GM19043 (cell line): ENCODE data around the gene USP36.
A peak's percentile ranks its signal among the peaks of the same experiment; 100 is the strongest.

Source experiments
- ATAC-seq: cut with Tn5 transposase; IDR thresholded peaks from one replicate; pipeline ENCODE4 v1.9.1; 2021; ENCODE audit warnings: low read depth; ENCODE audit not compliant: unreplicated experiment

USP36 gene

DNA sequence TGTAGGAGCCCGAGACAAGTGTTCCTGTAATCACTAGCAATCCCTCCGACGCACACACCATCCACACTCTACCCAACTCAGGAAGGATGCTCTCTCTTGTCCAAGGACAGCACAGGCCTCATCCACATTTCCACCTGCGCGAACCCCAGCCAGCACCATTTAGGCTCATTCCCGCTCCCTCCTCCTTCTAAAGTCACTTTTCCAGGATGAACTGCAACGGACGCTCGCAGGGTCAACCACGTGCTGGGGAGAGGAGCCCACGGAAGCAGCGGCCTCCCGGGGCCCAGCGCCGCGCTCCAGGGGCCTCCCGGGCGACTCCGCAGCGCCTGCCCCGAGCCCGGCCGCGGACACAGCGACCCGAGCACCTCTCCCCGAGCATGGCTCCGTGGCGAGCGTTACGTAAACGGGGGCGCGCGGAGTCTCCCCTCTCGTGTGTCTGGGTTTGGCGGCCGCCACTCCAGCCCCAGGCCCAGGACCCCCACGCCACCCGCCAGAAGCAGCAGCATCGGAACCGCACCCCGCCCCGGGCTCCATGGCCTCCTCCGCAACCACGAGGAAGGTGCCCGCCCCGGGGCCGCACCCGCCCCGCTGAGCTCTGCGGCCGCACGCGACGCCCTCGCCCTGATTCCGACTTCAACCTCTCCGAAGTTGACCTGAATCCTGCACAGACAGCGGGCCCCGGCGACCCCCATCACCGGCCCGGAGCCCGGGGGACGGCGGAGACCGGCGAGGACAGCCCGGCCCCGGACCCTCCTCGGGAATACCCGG, 668 bp downstream of the USP36 start:
- peak; percentile 2 for ATAC-seq

DNA sequence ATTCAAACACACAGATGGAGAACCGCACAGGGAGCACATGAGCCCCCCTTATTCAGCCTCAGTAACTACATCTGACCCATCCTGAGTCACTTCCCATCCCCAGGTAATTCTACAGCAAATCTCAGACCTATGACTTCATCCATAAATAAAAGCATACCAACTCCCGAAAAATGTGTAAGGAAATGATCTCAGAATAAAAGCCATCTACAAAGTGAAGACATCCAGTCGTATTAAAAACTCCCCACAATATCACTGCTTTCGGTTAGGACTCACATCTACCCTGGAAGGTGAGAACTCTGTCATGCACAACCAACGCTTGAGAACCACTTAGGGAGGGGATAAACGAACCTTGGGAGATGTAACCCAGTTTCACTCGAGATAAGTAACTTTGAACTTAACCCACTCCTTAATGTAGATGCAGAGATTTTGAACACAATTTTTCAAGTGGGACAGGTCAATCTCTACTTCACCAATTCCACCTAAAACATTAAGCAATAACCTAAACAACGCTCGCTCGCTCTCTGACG, 1.3 kb downstream of the USP36 start:
- no peak for ATAC-seq

DNA sequence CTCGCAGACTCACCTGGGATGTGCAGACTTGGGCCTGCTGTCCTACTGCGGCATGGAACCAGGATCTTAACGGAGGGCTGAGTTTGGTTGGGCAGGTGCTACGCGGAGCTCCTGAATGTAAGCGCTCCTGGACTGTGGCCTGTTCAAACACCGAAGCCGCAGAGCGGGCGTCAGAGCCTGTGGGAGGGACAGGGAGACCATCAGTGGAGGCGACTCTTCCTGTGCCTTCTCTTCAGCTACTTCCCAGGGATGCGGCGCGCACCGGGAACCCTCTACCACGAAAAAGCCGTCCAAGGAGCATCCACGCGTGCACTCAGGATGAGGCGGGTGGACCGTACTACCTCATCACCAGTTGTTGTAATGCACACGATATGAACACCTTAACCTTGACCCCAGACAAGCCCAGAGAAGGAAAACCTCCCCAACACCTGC, 2.0 kb downstream of the USP36 start:
- ATAC-seq: no peak

DNA sequence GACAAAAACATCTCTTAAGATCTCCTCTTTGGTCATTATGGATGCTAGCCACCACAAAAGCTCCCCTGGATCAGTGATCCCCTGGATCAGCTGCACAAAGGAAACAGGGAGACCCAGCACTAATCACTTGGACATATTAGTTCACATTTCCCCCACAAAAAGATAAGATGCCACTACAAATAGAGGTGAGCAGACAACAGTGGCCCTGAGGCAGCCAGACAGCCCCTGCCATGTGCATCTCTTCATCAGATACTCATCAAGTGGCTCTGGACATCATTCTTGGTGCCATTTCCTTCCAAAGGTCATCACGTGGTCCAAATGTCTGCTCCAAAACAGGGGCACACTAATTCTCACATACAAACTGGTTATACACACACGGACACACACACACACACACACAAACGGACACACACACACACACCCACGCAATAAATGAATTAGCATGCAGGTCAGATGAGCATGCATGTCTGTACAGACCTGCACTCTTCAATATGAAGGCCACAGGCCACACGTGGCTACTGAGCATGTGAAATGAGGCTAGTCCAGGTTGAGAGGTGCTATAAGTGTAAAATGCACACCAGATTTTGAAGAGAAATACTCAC, 4.1 kb downstream of the USP36 start:
- ATAC-seq: no peak

DNA sequence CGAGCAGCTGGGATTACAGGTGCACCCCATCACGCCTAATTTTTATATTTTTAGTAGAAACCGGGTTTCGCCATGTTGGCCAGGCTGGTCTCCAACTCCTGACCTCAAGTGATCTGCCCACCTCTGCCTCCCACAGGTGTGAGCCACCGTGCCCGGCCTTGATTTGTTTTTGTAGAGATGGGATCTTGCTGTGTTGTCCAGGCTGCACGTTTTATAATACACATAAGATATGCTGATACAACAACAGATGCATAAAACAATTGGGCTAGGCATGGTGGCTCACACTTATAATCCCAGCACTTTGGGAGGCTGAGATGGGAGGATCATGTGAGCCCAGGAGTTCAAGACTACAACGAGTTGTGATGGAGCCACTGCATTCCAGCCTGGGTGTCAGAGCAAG, 6.0 kb downstream of the USP36 start:
- ATAC-seq: no peak

DNA sequence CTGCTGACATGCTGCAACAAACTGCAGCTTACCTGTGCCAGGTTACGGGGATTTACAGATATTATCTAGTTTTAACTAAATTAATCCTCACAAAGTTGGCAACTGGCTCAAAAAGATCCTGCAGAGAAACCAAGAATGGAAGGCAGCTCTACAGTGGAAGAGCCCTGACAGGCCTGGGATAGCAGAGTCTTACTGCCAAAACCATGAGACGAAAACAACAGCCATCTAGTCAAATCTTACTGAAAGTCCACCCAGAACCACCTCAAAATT, 8.1 kb downstream of the USP36 start:
- ATAC-seq: no peak

DNA sequence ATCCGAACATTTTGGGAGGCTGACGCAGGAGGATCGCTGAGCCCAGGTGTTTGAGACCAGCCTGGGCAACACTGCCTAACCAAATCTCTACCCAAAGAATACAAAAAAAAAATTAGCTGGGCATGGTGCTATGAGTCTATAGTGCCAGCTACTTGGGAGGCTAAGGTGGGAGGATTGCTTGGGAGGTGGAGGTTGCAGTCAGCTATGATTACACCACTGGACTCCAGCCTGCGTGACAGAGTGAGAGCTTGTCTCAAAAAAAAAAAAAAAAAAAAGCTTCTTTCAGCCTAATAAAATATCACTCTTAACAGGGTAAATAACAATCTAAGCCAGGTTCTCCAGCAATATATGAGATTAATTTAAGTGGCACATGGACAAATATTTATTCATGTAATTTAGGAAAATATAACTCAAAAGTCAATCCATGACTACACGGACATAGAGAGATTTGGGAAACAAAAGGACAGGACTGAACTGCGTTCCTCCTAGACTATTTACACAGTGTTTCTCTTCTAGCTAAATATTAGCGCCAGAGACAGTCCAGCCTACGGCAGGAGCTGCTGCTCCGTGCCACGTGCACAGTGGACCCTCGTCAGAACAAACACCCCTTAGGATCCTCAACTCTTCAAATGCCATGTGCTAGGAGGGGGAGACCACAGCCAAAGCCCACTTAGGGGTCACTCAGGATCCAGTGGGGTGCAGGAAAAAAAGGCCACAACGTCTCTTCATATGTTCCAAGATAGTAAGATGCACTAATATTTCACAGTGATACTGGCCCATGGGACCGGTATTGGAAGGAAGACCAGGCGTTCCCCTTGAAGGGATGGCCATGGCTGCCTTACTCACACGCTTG, 8.7 kb downstream of the USP36 start:
- no peak for ATAC-seq

DNA sequence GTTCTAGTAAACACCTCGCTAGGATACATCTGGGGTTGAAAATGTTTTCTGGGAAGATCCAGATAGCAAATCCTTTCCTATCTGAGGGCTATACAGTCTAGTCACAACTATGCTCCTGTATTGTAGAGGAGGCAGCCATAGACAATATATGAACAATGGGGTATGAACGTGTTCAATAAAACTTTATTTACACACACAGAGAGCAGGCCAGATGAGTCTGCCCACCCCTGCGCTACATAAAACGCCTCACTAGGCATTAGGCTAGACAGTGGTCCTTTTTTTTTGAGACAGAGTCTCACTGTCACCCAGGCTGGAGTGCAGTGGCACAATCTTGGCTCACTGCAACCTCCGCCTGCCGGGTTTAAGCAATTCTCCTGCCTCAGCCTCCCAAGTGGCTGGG, 11.1 kb downstream of the USP36 start:
- ATAC-seq: no peak

DNA sequence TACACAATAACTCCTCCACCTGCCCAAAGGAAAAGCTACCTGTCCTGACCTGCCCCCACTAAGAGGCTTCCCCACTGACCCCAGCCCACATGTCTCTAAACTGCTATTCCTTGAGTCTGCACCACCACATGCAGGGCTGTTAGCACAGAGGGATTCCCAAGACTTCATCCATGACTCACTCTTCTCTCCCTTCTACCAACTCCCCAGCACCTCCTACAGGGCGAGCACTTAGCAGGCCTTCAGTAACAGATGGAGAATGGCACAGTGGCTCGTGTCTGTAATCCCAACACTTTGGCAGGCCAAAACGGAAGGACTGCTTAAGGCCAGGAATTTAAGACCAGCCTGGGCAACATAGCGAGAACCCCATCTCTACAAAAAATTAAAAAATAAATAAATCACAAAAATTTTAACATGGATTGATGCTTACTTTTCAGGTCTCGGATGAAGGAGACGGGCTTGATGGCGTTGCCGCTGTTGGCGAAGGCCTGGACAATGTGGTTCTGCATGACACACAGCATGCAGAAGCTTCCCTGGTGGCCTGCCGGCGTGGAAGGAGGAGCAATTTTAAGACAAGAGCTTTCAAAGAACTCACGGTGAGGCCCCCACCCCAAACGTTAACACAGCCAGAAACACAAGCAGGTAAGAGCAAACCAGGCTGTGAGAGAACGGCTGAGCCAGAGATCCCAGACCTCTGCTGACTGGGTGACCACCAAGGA, 12.0 kb downstream of the USP36 start:
- ATAC-seq: no peak

DNA sequence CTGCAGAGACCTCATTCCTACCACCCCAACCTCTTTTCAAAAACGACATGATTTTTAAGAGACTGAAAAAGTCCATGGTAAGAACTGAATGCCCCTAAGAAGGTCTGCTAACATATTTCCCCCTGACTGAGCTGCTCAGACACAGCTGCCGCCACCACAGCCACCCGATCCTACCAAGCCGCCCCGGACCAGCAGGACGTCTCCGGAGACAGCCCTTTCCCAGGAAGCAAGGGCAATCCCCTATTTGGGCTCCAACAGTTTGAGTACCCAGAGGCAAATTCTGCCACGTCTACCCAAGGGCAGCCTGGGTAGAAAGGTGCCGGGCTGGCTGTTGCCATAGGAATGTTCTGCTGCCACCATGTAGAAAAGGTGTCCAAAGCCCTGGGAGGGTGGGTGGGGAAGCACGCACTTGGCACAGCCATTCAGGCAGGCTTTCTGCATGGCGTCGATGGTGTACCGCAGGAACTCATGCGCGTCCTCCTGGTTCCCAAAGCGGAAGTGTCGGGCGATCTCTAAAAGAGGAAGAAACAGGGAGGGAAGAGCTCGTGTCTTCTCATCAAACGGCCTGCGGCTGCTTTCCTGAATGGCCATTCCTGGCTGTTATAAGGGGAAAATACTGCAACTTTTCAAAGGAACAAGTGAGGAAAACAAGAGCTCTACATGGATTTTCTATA, 13.6 kb downstream of the USP36 start:
- ATAC-seq: no peak

DNA sequence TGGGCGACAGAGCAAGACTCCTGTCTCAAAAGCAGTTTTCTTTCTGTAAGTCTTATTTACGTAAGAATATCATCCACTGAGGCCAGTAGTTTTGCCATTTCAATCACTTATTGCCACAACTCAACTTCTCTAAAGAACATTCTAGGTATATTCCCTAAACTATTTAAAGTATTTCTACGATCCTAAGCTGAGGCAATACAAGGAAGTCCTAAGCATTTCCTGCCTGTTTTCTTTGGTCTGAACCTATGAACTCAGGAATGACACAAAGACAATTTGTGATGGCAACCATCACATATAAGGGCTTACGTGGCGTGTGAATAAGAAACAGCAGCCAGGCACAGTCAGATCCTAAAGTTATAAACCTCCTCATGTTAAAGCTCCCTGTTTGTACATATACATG, 14.2 kb downstream of the USP36 start:
- ATAC-seq: no peak

DNA sequence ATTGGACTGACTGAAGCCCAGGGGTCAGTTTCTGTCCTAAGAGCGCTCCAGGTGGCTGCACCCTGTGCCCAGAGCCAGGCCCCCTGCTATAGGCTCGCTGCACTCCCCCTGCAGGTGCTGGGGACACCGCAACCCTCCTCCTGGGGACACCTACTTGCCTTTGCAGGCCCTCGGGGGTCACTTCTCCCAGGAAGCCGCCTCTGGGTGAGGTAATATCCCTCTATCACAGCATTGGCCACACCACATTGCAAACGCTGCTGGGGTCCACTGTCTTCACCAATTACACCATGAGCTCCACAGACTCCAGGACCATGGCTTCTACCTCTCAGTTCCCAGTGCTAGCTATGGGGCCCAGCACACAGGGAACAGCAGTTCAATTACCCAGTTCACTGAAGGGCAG, 14.9 kb downstream of the USP36 start:
- ATAC-seq: no peak

DNA sequence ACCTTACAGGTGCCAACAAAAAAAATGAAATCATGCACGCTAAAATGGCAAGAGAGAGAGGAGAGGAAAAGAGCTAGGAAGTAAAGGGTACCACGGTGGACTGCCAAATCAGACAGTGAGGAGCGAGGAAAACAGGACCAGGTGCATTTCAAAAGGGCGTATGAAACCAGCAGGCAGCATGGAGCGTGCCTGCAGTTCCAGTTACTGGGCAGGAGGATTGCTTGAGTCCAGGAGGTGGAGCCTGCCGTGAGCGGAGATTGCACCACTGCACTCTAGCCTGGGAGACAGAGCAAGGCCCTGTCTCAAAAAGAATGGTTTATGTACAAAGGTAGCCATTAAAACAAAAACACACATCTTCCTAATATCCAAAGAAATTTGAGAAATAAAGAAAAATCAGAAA, 16.4 kb downstream of the USP36 start:
- ATAC-seq: no peak

DNA sequence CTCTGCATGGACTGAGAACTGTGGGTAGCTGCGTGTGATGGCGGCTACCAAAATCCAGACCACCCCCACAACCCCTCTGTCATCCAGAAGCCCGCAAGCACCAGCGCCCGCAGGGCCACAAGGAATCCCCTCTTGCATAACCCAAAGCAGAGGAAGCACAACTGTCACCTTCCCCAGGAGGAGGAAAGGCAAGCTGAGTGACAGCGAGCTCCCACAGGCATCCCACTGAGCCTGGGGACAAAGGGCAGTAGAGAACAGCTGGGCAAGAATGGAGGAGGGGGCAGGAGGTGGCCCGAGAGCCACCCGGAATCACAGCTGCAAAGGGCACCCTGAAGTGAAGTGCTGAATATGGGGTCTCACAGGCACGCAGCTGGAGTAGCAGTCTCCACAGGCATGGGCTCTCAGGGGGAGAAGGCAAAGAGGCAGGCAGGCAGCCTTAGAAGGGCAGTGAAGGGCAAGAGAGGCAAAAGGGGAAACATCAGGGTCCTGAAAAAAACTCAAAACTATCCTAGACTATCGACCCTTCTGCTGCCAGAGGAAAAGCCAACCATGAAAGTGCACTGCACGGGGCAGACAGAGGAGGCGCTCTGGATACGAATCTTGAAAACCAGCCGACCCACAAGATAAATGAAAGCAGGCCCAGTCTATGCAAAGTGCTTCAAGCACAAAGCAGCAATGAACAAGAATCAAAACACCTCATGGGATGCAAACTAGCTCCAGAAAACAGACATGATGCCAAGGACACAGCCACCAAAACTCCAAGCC, 17.1 kb downstream of the USP36 start:
- ATAC-seq: no peak

DNA sequence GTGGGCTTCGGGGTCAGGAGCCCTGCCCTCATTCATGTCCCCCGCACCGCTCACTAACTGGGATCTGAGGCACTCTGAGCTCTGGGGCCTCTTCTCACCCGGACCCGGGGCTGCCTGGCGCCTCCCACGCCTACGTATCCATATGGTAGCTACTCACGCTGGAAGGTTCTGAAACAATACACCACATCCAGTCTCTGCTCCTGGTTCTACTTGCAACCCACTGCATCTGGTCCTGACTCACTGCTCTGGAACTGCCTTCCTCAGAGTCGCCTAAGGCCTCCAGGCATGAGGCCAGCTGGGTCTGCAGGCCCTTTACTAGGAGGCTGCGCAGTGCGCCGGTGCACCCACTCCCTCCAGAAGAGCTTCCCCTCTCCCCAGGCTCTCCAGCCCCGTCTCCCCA, 18.1 kb downstream of the USP36 start:
- ATAC-seq: no peak

DNA sequence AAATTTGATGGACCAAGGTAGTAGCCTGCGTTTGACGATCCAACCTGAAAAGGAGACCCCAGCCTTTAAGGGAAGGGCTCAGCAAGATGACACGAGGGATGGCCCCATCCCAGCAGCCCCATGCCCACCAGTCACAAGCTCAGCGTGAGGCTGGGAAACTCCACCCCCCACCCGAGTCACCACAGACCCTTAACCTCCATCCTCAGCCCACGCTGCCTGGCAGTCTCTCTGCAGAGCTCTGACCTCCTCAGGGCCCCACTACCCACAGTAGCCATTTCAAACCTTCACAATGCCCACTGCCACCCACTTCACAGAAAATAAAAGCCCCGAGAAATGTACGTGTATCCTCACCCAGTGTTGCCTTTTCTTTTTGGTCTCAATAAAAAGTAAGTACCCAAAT, 18.7 kb downstream of the USP36 start:
- no peak for ATAC-seq

DNA sequence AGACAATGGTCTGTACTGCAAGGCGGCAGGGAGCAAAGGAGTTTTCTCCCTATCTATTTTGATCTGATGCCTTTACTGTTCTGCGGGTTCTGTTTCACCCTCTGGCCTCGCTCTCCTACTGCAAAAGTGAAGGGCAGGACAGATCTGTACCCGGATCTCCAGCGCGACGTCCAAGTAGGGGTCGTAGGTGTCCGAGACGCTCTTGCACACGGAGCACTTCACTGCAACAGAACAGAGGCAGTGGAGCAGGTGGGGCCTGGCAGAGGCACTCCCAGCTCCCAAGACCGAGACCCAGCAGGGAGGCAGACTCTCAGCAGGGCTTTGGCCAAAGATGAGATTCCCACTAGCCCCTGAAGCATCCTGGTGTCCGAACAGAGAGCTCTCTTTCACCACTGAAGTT, 19.8 kb downstream of the USP36 start:
- no peak for ATAC-seq

DNA sequence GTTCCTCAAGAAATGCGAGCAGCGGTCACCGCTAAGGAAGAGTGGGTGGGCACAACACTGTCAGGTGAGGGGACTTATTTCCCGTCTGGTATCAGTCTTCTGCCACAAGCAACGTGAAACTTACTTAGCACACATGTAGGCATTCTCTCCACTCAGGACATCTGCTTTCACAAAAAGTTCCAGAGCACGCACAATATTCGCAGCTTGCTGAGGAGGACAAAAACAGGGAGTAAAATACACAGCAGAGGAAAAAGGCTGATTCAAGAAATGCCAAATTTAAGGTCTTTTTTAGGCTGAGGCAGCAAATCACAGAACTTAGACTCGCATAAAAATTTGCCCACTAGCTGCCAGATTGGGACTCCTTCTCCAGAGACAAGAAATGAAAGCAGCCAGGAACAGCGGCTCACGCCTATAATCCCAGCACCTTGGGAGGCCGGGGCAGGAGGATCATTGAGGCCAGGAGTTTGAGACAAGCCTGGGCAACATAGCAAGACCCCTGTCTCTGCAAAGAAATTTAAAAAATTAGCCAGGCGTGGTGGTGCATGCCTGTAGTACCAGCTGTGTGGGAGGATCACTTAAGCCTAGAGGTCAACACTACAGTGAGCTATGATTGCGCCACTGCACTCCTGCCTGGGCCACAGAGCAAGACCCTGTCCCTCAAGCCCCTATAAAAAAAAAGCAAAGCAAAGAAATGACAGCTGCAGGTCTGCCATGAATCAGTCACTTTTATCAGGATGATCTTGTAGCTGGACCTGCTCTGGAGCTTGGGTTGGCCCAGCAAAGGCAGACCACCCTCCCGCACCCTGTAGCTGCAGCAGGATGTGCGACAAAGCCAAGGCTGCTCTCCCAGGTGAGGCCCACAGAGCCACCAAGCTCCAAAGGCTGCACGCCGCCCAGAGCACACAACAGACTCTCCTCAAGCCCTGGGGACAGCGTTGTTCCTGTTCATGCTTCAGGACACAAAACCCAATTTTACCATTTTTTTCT, 20.5 kb downstream of the USP36 start:
- no peak for ATAC-seq

DNA sequence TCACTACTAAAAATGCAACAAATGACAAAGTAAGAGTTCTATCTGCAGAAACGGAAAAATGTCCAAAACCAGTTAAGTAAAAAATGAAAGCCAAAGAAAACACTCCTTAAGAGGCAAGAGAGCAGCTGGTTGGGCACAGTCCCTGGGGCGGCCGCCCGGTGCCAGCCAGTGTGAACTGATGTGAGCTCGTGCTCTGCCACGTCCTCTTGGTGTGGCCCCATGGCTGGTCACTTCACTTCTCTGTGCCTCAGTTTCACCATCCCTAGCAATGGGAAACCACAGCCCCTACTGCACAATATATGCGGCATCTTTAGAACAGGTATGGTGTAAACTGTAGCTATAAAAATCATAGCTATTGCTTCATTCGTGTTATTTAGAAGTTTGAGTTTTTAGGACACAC, 21.2 kb downstream of the USP36 start:
- no peak for ATAC-seq
